Trophoblast cell (in vitro differentiated cells and primary cell): ENCODE measurements around the gene RTP4.

Source experiments
- DNase-seq, 2 donors: peaks; one replicate each; pipeline ENCODE4 v3.0.0-alpha.2; 2016
- H2AFZ ChIP-seq: 2 replicates; pipeline ENCODE4 v1.6.1; 2013; ENCODE audit warnings: low read length, moderate library complexity, mild to moderate bottlenecking; ENCODE audit not compliant: insufficient read depth, poor library complexity
- H2AK5ac ChIP-seq: 2 replicates; pipeline ENCODE4 v1.6.1; 2013; ENCODE audit warnings: mild to moderate bottlenecking, low read length
- H2BK120ac ChIP-seq: 2 replicates; pipeline ENCODE4 v1.6.1; 2013; ENCODE audit warnings: low read length, mild to moderate bottlenecking, moderate library complexity; ENCODE audit not compliant: insufficient read depth, poor library complexity
- H2BK12ac ChIP-seq: 2 replicates; pipeline ENCODE4 v1.6.1; 2013; ENCODE audit warnings: mild to moderate bottlenecking, low read length, moderate library complexity
- H2BK5ac ChIP-seq: 2 replicates; pipeline ENCODE4 v1.6.1; 2013; ENCODE audit warnings: low read length, low read depth, moderate library complexity, mild to moderate bottlenecking; ENCODE audit not compliant: poor library complexity
- H3K14ac ChIP-seq: 2 replicates; pipeline ENCODE4 v1.6.1; 2013; ENCODE audit warnings: mild to moderate bottlenecking, low read length
- H3K18ac ChIP-seq: 2 replicates; pipeline ENCODE4 v1.6.1; 2013; ENCODE audit warnings: mild to moderate bottlenecking, low read length
- H3K23ac ChIP-seq: 2 replicates; pipeline ENCODE4 v1.6.1; 2013; ENCODE audit warnings: low read length
- H3K27ac ChIP-seq: 2 replicates; pipeline ENCODE4 v1.5.1; 2013; ENCODE audit warnings: low read depth, mild to moderate bottlenecking, inconsistent platforms, low read length, moderate library complexity
- H3K27me3 ChIP-seq: 2 replicates; pipeline ENCODE4 v1.6.1; 2013; ENCODE audit warnings: inconsistent platforms, mild to moderate bottlenecking, low read length, moderate library complexity; ENCODE audit not compliant: insufficient read depth
- H3K36me3 ChIP-seq, 2 experiments: 1 replicate in 1 of 2; 2 replicates in 1 of 2; pipeline ENCODE4 v1.6.1; 2013; ENCODE audit warnings: low read length in 2 of 2, mild to moderate bottlenecking in 2 of 2, moderate library complexity in 1 of 2; ENCODE audit not compliant: insufficient read depth in 2 of 2, control insufficient read depth in 1 of 2
- H3K4ac ChIP-seq: 2 replicates; pipeline ENCODE4 v1.6.1; 2013; ENCODE audit warnings: low read depth, mild to moderate bottlenecking, low read length, moderate library complexity
- H3K4me1 ChIP-seq, 2 experiments: 1 replicate in 1 of 2; 2 replicates in 1 of 2; pipeline ENCODE4 v1.6.1; 2013; ENCODE audit warnings: low read length in 2 of 2, mild to moderate bottlenecking in 2 of 2, moderate library complexity in 1 of 2; ENCODE audit not compliant: insufficient read depth in 2 of 2, control insufficient read depth in 1 of 2
- H3K4me2 ChIP-seq: 2 replicates; pipeline ENCODE4 v1.6.1; 2013; ENCODE audit warnings: inconsistent platforms, mild to moderate bottlenecking, low read length, moderate library complexity
- H3K4me3 ChIP-seq: 2 replicates; pipeline ENCODE4 v1.5.1; 2013; ENCODE audit warnings: mild to moderate bottlenecking, low read depth, low read length, inconsistent platforms
- H3K79me1 ChIP-seq: one replicate; pipeline ENCODE4 v1.6.1; 2013; ENCODE audit warnings: low read length
- H3K79me2 ChIP-seq: 2 replicates; pipeline ENCODE4 v1.6.1; 2013; ENCODE audit warnings: low read length, mild to moderate bottlenecking; ENCODE audit not compliant: control insufficient read depth, insufficient read depth, poor library complexity
- H3K9ac ChIP-seq: 2 replicates; pipeline ENCODE4 v1.6.1; 2013; ENCODE audit warnings: mild to moderate bottlenecking, low read length
- H3K9me3 ChIP-seq: 2 replicates; pipeline ENCODE4 v1.6.1; 2013; ENCODE audit warnings: low read depth, mild to moderate bottlenecking, control low read depth, inconsistent platforms, low read length; ENCODE audit not compliant: insufficient read depth
- H4K12ac ChIP-seq: 2 replicates; pipeline ENCODE4 v1.6.1; 2013; ENCODE audit warnings: low read depth, mild to moderate bottlenecking, low read length, moderate library complexity
- H4K8ac ChIP-seq: 2 replicates; pipeline ENCODE4 v1.6.1; 2013; ENCODE audit warnings: low read depth, mild to moderate bottlenecking, low read length, moderate library complexity
- H4K91ac ChIP-seq: one replicate; pipeline ENCODE4 v1.6.1; 2013; ENCODE audit warnings: low read depth, mild to moderate bottlenecking, low read length, moderate library complexity
- WGBS: extraction: QIAGEN DNeasy Blood & Tissue Kit; methylation state at CpG from one replicate; pipeline ENCODE4 v1.1.7; 2013; ENCODE audit warnings: missing lambda C conversion rate; ENCODE audit not compliant: insufficient read length, insufficient coverage; ENCODE audit errors: extremely low coverage; 5-methylcytosine and 5-hydroxymethylcytosine counted together

Gene RTP4

DNA sequence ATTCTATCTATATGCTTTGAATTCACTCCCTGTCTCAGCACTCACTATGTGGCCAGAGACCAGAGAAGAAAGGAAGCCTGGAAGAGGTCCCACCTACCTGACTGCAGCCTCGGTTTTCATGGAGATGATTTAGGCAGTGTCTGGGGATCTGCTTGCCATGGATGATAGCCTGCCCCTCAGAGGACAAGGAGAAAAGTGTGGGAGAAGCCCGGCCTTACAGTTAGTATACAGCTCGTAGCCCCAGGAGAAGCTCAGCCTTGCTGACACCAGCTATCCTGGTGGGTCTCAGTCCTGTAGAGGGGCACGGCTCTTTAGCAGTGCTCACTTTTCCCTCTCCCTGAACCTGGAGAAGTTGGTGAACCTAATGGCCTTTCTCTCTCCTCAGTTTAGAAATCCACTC, 25.9 kb upstream of the RTP4 start:
- no peak overlapping the region for H2AFZ ChIP-seq
- H3K36me3 ChIP-seq = no peaks in the 10 kb centered on the region
- H3K4me1 ChIP-seq = no peaks in the 10 kb centered on the region
- H4K8ac ChIP-seq = no peak overlapping the region
- H3K9ac ChIP-seq = peak overlapping the region; percentile 55
- no peak overlapping the region for H2BK5ac ChIP-seq
- WGBS = no CpG with 5 or more reads among the region's 4 CpGs
- peaks cover 1% of the 10 kb centered on the region for H3K79me1 ChIP-seq
- H2BK120ac ChIP-seq = no peak overlapping the region
- no peak overlapping the region for H2BK12ac ChIP-seq
- no peak overlapping the region for H2AK5ac ChIP-seq
- no peak for DNase-seq
- H3K79me2 ChIP-seq = no peaks in the 10 kb centered on the region
- H3K14ac ChIP-seq = no peak overlapping the region
- H3K4me3 ChIP-seq = peak overlapping the region; percentile 1
- no peak overlapping the region for H3K27ac ChIP-seq
- no peaks in the 10 kb centered on the region for H3K27me3 ChIP-seq
- no peak overlapping the region for H3K4me2 ChIP-seq
- no peak overlapping the region for H3K18ac ChIP-seq
- no peaks in the 10 kb centered on the region for H3K9me3 ChIP-seq
- H3K4ac ChIP-seq = no peak overlapping the region
- no peak overlapping the region for H3K23ac ChIP-seq
- H4K91ac ChIP-seq = no peak overlapping the region
- no peak overlapping the region for H4K12ac ChIP-seq

DNA sequence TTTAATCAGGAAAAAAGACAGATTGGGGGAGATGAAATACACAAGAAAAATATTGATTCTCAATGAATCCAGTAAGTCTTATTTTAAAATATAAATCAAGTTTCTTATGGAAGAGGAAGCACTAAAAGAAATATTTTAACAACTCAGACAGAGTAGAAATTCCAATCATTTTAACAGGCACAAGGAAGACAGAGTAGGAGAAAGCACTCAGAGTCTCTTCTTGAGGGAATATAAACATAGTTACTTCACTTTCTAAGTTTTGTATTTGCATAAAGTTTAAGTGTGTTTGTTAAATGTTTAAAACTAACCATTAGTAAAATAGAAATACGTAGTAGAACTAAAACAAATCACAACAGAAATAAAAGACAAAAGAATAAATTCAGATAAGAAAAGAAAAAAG, 24.5 kb upstream of the RTP4 start:
- Histone ChIP-seq H2BK120ac (peak overlapping the region; percentile 60), H2AFZ (no peak overlapping the region), H3K79me1 (peaks cover 1% of the 10 kb centered on the region), H3K4ac (no peak overlapping the region), H4K8ac (no peak overlapping the region), H3K79me2 (no peaks in the 10 kb centered on the region), H3K27me3 (no peaks in the 10 kb centered on the region), H2AK5ac (no peak overlapping the region), H4K12ac (no peak overlapping the region), H3K4me3 (no peak overlapping the region), H3K18ac (no peak overlapping the region), H3K4me1 (no peaks in the 10 kb centered on the region), H4K91ac (peak overlapping the region; percentile 73), H3K27ac (no peak overlapping the region), H2BK12ac (no peak overlapping the region), H2BK5ac (no peak overlapping the region), H3K23ac (no peak overlapping the region), H3K14ac (no peak overlapping the region), H3K36me3 (no peaks in the 10 kb centered on the region), H3K4me2 (no peak overlapping the region), H3K9ac (no peak overlapping the region), H3K9me3 (no peaks in the 10 kb centered on the region)
- DNase-seq = no peak
- no CpG with 5 or more reads among the region's 1 CpG for WGBS

DNA sequence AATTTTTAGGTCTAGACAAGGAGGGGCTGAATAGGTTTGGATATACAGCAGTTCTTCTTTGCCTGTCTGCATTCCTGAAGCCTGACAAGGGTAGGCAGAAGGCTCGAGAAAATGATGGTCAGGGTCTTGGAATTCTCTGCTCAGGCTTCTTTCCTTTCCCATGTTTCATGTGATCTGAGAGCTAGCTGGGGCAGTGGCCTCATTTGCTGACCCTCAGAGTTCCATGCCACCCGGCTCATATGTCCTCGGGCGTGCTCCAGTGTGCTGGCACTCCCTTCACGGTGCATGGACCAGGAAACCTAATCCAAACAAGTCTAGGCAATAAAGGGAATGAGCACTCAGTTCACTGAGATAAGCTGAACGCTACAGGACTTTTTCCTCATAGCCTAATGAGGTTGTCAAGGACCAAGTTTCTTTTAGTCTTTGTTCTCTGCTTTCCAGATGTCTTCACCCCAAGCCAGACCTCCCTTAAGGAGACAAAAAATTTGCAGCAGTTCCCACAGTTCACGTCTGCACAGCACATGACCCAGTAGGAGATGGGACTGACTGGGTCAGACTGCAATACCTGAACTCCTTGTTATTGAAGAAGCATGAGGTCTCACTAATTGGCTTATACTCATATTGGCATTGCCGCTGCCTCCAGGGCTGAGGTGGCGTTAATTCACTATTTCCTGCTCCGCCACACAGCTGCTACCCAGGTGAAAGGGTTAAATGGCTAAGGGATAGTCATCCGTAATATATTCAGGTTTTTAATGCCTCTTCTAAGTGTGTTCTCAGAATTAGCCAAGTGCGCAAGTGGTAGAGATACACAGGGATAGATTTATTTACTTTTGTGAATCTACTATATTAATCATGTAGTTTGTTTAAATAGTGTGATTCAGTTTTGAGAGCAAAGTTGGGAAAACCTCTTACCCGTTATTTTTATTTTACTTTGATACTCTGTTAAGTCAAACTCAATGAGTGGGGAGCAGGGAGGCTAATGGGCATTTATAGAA, 15.3 kb upstream of the RTP4 start:
- H3K79me2 ChIP-seq = no peaks in the 10 kb centered on the region
- no peaks in the 10 kb centered on the region for H3K36me3 ChIP-seq
- peak overlapping the region; percentile 42 for H4K91ac ChIP-seq
- peaks cover 4% of the 10 kb centered on the region for H3K79me1 ChIP-seq
- no peak overlapping the region for H3K23ac ChIP-seq
- H3K14ac ChIP-seq = no peak overlapping the region
- peak overlapping the region; percentile 54 for H3K27ac ChIP-seq
- peaks cover 5 to 6% of the 10 kb centered on the region in 2 experiments for H3K4me1 ChIP-seq
- no peak overlapping the region for H2AK5ac ChIP-seq
- H2BK12ac ChIP-seq = peak overlapping the region; percentile 67
- peak; percentile 48 to 63 for DNase-seq
- no peak overlapping the region for H2BK120ac ChIP-seq
- H3K9ac ChIP-seq = no peak overlapping the region
- H4K8ac ChIP-seq = peak overlapping the region; percentile 50
- H3K27me3 ChIP-seq = no peaks in the 10 kb centered on the region
- H3K4ac ChIP-seq = no peak overlapping the region
- H3K4me2 ChIP-seq = peak overlapping the region; percentile 21
- H4K12ac ChIP-seq = no peak overlapping the region
- no peak overlapping the region for H3K18ac ChIP-seq
- H2AFZ ChIP-seq = no peak overlapping the region
- no peak overlapping the region for H2BK5ac ChIP-seq
- WGBS = no CpG with 5 or more reads among the region's 13 CpGs
- H3K4me3 ChIP-seq = no peak overlapping the region
- no peaks in the 10 kb centered on the region for H3K9me3 ChIP-seq

DNA sequence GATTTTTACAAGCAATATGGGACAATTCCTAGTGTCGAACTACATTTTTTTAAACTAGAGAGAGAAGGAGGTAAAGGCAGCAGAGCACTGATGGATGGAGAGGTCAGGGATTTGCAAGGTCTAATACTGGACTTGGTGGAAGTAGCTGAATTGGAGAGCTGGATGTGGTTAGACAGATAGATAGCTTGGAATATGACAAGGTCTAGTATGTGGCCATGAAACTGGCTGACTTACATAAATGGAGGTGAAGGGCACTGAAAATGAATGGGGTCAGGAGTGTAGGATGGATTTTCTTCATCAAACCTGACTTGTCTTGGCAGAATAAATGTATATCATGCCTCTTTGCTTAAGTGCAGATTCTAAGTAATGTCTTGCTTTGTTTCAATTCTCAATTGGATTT, 10.1 kb upstream of the RTP4 start:
- no peak overlapping the region for H4K12ac ChIP-seq
- no CpG with 5 or more reads among the region's 1 CpG for WGBS
- no peak overlapping the region for H2BK5ac ChIP-seq
- H3K4me1 ChIP-seq = peaks cover 0 to 2% of the 10 kb centered on the region in 2 experiments
- no peak overlapping the region for H3K4me3 ChIP-seq
- no peak overlapping the region for H2BK12ac ChIP-seq
- no peak overlapping the region for H3K18ac ChIP-seq
- H3K36me3 ChIP-seq = no peaks in the 10 kb centered on the region
- no peak overlapping the region for H2BK120ac ChIP-seq
- no peak overlapping the region for H3K27ac ChIP-seq
- no peaks in the 10 kb centered on the region for H3K79me2 ChIP-seq
- no peaks in the 10 kb centered on the region for H3K79me1 ChIP-seq
- peak overlapping the region; percentile 17 for H3K23ac ChIP-seq
- H3K27me3 ChIP-seq = no peaks in the 10 kb centered on the region
- H4K91ac ChIP-seq = no peak overlapping the region
- no peak overlapping the region for H2AFZ ChIP-seq
- no peak for DNase-seq
- no peak overlapping the region for H3K9ac ChIP-seq
- H3K4me2 ChIP-seq = no peak overlapping the region
- no peak overlapping the region for H2AK5ac ChIP-seq
- no peak overlapping the region for H4K8ac ChIP-seq
- H3K9me3 ChIP-seq = no peaks in the 10 kb centered on the region
- H3K14ac ChIP-seq = no peak overlapping the region
- no peak overlapping the region for H3K4ac ChIP-seq
